ENCODE data around the gene NPW. TPM values are rescaled to one million over a fixed set of nuclear protein-coding genes. Genes with fewer than 3 reads are reported as not detected.

The NPW gene
- total and polyA plus RNA-seq, 2 of the 8 experiments (the other 6 are each of a cell fraction or from before 2014, with no cell fraction given), result 4.0 to 10.3 TPM

- H3K9ac ChIP-seq (replicated peaks in 1 of 4; ENCODE audit: extremely low read depth in 1 of 4, low read depth in 3 of 4, low read length in 3 of 4), result no peak overlapping the region
- H3K56ac ChIP-seq (replicated peaks; ENCODE audit: insufficient read length, low read depth, low read length), result no peak overlapping the region
- H2BK15ac ChIP-seq (ENCODE audit: low read length), result no peak overlapping the region
- no peaks in the 10 kb centered on the region for H3K79me1 ChIP-seq (ENCODE audit: low read depth, low read length)
- H3K27ac ChIP-seq (ENCODE audit: low read depth, low read length), result no peak overlapping the region
- H4K8ac ChIP-seq (ENCODE audit: extremely low read depth, insufficient read depth, low read length), result peak overlapping the region; percentile 51; the same call in 1 of the 2 replicates
- no peaks in the 10 kb centered on the region for H3K36me3 ChIP-seq (ENCODE audit: control insufficient read depth in 2 of 4, insufficient read depth in 4 of 4, low read length in 3 of 4)
- 85% methylated on average over 7 of the region's 15 CpGs; no CpG with 5 or more reads in 1 of the 2 experiments for WGBS, 2 experiments (ENCODE audit: extremely low coverage in 1 of 2, insufficient coverage in 1 of 2, insufficient read length in 1 of 2, insufficient replicate concordance in 2 of 2, low coverage in 1 of 2, low lambda C conversion rate in 2 of 2, missing lambda C conversion rate in 1 of 2)
- H2BK20ac ChIP-seq (ENCODE audit: low read length), result no peak overlapping the region
- H3K23me2 ChIP-seq (ENCODE audit: low read depth, low read length), result peaks cover 1% of the 10 kb centered on the region; the same call in 1 of the 2 replicates
- H3K4me2 ChIP-seq (ENCODE audit: insufficient read depth in 1 of 2, low read depth in 2 of 2, low read length in 2 of 2), result no peak overlapping the region
- H3K79me2 ChIP-seq (ENCODE audit: control insufficient read depth in 1 of 2, insufficient read depth in 2 of 2, low read length in 2 of 2), result no peaks in the 10 kb centered on the region
- DNase-seq (ENCODE audit: low read depth in 1 of 2, low spot score in 2 of 2) (no peak), FAIRE-seq (no peak)
- peaks cover 0 to 8% (median 7%) of the 10 kb centered on the region in 4 experiments; a peak in 5 of 7 replicates for H3K27me3 ChIP-seq (replicated peaks in 1 of 4; ENCODE audit: control insufficient read depth in 3 of 4, extremely low read depth in 1 of 4, insufficient read depth in 3 of 4, low read length in 3 of 4)
- H3K23ac ChIP-seq (ENCODE audit: insufficient read length), result no peak overlapping the region
- H4K20me1 ChIP-seq (replicated peaks in 1 of 2; ENCODE audit: control insufficient read depth in 1 of 2, insufficient read depth in 2 of 2, low read length in 2 of 2), result peaks cover 0 to 9% of the 10 kb centered on the region in 2 experiments
- no peak overlapping the region for H2AK5ac ChIP-seq (ENCODE audit: low read depth, low read length)
- H3K9me3 ChIP-seq (ENCODE audit: insufficient read depth in 2 of 2, low read depth in 1 of 2, low read length in 1 of 2), result no peaks in the 10 kb centered on the region
- ChIA-PET POLR2A (ENCODE audit: partially characterized antibody) (interaction anchor here (0.8 to 2.4 kb wide), 4 partner anchors 9 to 119 kb away, joined by 3 to 9 read pairs (median 4); partner anchors contain the start of gene RPS2), CTCF (ENCODE audit: partially characterized antibody) (interaction anchor here (0.7 to 2.3 kb wide), 7 partner anchors 9 to 59 kb away, joined by 3 to 16 read pairs (median 5); partner anchors contain the start of gene NPW)
- H2BK120ac ChIP-seq (replicated peaks; ENCODE audit: low read depth, low read length), result no peak overlapping the region
- H3K4me3 ChIP-seq (ENCODE audit: extremely low read depth in 1 of 4, insufficient read depth in 2 of 4, low read depth in 3 of 4, low read length in 4 of 4), result no peak overlapping the region
- H2BK5ac ChIP-seq (ENCODE audit: low read depth, low read length), result no peak overlapping the region
- no peak overlapping the region for H2AFZ ChIP-seq (ENCODE audit: low read length)
- H3K4me1 ChIP-seq (replicated peaks in 1 of 4; ENCODE audit: control insufficient read depth in 3 of 4, insufficient read depth in 4 of 4, low read length in 3 of 4), result peaks cover 0 to 6% (median 2%) of the 10 kb centered on the region in 4 experiments; a peak in 5 of 7 replicates
- H3K14ac ChIP-seq (ENCODE audit: insufficient read length), result no peak overlapping the region
- H2BK12ac ChIP-seq (ENCODE audit: low read depth, low read length), result no peak overlapping the region
- no peak overlapping the region for H4K5ac ChIP-seq (ENCODE audit: insufficient read length, low read depth, low read length)
- no peak overlapping the region for H3K4ac ChIP-seq (replicated peaks; ENCODE audit: insufficient read length, low read depth, low read length)
- no peak overlapping the region for H4K91ac ChIP-seq (replicated peaks; ENCODE audit: insufficient read length, low read length)
- H3K18ac ChIP-seq (ENCODE audit: extremely low read depth, low read length), result no peak overlapping the region
- TF ChIP-seq ZNF274 (IDR thresholded peaks at IDR 0.05; ENCODE audit: borderline replicate concordance, extremely low read depth, low read length) (no peak), NRF1 (IDR thresholded peaks at IDR 0.05; ENCODE audit: low read depth, low read length) (no peak), KDM4A (IDR thresholded peaks at IDR 0.05; ENCODE audit: low read depth, low read length, severe bottlenecking) (no peak), SP4 (IDR thresholded peaks at IDR 0.05; ENCODE audit: low read length) (no peak), RAD21 (IDR thresholded peaks at IDR 0.05 in 1 of 2, conservative IDR thresholded peaks at IDR 0.05 in 1 of 2; ENCODE audit: low read depth in 2 of 2, low read length in 2 of 2) (no peak), RNF2 (IDR thresholded peaks at IDR 0.05; ENCODE audit: borderline replicate concordance, low read depth, low read length, missing control alignments, poor library complexity, severe bottlenecking) (no peak), SIN3A (conservative IDR thresholded peaks at IDR 0.05 in 1 of 2, IDR thresholded peaks at IDR 0.05 in 1 of 2; ENCODE audit: low read depth in 1 of 2, low read length in 2 of 2) (no peak), ATF2 (IDR thresholded peaks at IDR 0.05; ENCODE audit: low read length) (no peak), CREB1 (IDR thresholded peaks at IDR 0.05) (no peak)
Observed at GRCh38 chr16:2032285-2033056, 12.9 kb downstream of the NPW start.
